RKO (cell line): ENCODE data around the gene ITGB3.
"Not testable (repeated sequence)": the region's sequence is repeated elsewhere in the genome, so short reads cannot be mapped to it uniquely, and the experiment has no call there.

Source experiments
- DNase-seq: peaks from one replicate; pipeline ENCODE4 v3.0.0-alpha.2; 2016; ENCODE audit warnings: low spot score

Gene ITGB3

GRCh38 chr17:47223007-47223406 is 30.6 kb upstream of the ITGB3 start:
- DNase-seq: peak; percentile 45

DNA sequence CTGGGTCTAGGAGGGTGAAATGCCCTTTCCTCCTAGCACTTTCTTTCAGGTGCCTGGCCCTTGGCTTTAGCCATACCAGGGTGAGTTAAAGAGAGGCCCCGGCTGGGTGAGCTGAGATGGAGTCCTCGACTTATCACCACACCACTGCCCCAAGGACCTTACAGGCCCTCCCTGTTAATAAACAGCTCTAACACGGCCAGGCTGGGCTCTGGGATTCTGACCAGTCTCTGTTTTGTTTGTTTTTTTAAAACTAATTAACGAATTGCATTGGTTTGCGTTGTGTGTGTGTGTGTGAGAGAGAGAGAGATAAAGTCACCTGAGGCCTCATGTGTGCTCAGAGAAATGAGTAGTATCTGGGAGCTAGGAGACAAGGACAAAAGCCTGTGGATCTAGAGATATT is 30.2 kb upstream of the ITGB3 start:
- no peak for DNase-seq

- DNase-seq: not testable (repeated sequence)
These were observed 29.6 kb upstream of the ITGB3 start for GRCh38 chr17:47224077-47224476.

DNA sequence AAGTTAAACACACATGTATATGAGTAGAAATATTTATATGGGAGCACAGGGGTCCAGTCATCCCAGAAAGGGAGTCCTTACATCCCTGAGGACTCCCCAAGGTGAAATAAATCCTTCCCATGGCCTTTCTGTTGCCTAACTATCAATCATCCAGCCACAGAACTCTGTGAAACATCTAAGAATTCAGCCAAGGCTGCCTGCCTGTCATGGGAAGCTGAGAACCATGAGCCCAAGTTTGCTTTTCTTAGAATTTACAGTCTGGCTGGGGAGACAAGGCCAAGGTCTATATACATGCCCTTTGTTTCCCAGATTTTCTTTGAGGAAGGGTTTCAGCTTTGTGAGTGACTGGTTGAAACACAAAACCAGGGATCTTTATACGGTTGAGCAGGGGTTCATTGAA is 28.7 kb upstream of the ITGB3 start:
- no peak for DNase-seq

DNA sequence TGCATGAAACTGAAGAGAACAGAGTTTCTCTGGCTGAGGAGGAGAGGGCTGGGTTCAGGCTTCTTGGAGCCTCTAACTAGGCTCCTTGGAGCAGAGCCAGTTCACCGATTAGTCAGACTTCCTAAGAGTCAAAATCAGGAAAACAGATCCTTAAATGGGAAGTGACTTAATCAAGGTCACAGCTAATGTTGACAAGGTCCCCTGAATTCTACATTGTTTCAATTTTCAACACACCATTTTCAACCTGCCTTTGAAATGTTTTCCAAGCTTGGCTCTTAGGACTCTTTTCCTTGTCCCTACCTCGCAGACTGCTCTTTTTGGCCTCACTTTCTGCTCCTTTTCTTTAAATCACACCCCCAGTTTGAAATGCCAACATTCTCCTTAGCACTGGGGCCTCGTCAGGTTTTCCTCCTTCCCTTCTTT is 28.2 kb upstream of the ITGB3 start:
- DNase-seq: peak; percentile 93

GRCh38 chr17:47225911-47226688 is 27.5 kb upstream of the ITGB3 start:
- DNase-seq: no peak

DNA sequence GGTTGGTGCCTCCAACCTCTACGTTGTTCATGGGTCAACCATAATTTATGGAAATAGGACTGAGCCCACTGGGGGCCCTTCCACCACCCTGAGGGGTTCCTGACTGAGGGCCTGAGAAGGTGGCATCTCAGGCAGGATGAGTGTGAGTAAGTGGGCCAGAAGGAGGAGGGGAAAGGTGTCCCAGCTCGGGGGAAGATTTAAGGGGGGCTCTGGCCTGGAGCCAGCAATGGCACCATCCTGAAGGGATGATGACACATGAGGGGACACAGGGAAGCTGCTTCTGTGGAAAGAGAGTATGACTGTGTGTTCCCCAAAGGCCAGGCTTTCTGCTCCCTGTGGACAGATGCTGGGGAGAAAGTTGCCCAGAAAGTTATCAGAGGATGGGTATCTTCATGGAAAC is 25.8 kb upstream of the ITGB3 start:
- no peak for DNase-seq

DNA sequence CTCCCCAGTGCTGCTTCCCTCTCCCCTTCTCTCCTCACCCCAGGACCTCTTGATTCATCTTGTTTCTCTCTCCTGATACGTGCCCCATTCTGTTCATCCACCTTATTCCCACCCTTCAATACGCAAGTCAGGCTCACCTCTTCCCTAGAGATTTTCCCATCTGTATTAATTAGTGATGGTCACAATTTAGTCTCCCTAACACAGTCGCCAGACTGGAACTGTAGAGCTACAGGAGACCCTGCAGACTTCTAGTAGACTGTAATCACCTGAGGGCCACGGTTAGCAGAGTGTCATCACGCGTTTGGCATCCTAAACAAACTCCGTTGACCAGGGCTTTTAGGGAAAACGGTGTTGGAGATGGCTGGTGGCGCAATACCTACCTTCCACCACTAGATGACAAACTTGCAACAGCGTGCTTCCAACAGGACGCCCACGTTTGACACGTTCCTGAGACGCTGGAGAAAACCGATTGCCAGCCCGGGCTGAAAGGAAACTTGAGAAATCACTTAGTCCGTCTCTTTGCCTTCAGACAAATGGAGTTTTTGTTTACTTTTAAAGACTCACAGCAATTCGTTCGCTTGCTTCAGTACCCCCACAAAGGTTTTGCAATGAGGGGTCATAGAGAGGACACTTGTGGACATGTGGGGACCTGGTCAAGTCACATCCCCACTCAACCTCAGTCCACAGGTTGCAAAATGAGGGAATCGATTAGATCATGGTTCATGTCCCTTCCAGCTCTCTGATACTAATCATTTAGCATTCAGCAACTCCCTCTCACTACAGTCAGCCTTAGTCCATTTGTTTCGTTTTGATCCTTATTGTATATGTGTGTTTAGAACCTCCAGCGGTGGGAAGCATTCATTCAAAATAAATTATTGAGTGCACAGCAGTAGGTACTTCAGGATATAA is 23.8 kb upstream of the ITGB3 start:
- peak; percentile 95 for DNase-seq

GRCh38 chr17:47230864-47231263 is 22.8 kb upstream of the ITGB3 start:
- no peak for DNase-seq

DNA sequence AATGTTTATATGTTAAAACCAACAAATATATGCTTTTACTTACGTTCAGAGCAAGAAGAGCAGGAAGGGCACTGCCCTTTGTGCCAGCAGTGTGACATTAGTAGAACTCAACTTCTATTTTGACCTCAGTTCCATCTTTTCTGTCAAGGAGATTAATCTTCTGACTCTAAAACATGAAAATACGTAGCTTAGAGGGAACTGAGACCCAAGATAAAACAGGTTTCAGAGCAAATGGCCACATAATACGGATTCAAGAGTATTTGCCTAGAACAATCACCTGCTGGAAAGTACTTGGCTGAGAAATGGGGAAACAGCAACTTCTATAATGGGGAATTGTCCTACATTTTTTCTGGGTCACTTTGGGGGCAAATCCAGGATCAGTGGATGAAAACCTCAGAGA is 22.3 kb upstream of the ITGB3 start:
- no peak for DNase-seq

GRCh38 chr17:47231866-47232265 is 21.8 kb upstream of the ITGB3 start:
- no peak for DNase-seq

- DNase-seq: no peak
These were observed 21.2 kb upstream of the ITGB3 start for GRCh38 chr17:47232465-47232864.

- no peak for DNase-seq
These were observed 18.1 kb upstream of the ITGB3 start for GRCh38 chr17:47235506-47235905.

DNA sequence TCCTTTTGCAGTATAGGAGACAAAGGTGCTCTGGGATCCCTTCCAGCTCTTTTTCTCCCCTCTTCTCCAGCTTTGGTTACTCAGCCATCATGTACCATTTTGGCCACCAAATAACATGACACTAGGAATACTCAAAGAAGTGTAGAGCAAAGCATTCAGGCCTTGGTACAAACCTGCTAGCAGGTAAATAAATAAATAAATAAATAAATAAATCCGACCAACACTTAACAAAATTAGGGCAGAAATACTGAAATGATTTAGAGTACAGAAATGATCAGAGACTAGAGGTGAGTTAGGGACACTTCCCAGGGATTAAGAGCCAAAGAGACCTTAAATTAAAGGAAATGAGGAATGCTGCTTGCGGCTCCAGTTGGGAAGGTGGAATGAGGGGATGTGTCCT is 17.7 kb upstream of the ITGB3 start:
- DNase-seq: no peak

GRCh38 chr17:47237841-47238240 is 15.8 kb upstream of the ITGB3 start:
- DNase-seq: no peak

GRCh38 chr17:47238321-47239010 is 15.2 kb upstream of the ITGB3 start:
- no peak for DNase-seq

DNA sequence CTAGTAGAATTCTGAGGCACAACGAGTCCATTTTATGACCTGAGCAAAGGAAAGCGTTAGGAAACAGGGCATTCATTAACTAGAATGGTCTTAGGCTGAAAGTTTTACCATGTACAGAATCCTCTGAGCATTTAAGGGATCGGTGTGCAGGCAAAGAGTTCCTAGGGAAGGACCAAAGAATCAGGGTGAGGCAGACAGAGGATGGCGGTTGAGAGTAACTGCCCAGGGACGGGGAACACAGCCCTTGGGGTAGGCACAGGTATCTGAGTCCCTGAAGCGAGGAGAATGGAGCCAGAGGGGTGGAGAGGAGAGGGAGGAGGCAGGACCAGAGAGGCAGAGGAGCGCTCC is 14.0 kb upstream of the ITGB3 start:
- DNase-seq: no peak

GRCh38 chr17:47239967-47240651 is 13.5 kb upstream of the ITGB3 start:
- peak; percentile 99 for DNase-seq

DNA sequence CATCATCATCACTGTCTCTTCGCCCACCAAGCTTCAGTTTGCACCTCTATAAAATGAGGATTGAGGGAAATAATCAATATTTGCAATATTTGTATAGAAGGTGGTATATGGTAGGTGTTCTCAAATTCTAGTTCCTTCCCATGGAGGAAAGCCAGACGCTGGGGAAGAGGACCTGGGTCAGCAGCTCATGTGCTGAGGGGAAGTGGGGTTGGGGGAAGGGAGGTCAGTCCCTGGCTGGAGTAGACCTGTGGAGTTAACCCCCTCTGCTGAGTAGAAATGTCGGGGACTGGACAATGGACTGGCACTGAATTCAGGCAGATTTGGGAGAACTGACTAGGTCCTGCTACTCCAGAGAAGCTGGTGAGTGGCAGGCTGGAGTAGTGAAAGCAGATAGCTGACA is 12.8 kb upstream of the ITGB3 start:
- DNase-seq: no peak

- DNase-seq: no peak
These were observed 11.0 kb upstream of the ITGB3 start for GRCh38 chr17:47242648-47243047.

GRCh38 chr17:47243737-47244598 is 9.7 kb upstream of the ITGB3 start:
- no peak for DNase-seq
